GM23338 (cell line): ENCODE results near the gene PAMR1. TPM values are rescaled to one million over a fixed set of nuclear protein-coding genes. Genes with fewer than 3 reads are reported as not detected.

ENCODE experiments used
- CREB1 ChIP-seq: fragments of 250-450 bp; sonication (Bioruptor Pico); IDR thresholded peaks from 2 replicates; pipeline ENCODE4 v1.5.0; 2020; ENCODE audit warnings: low read depth, mild to moderate bottlenecking, moderate library complexity
- ETS1 ChIP-seq: IDR thresholded peaks from 2 replicates; pipeline ENCODE4 v1.6.1; 2016; ENCODE audit warnings: antibody characterized with exemption
- EZH2 ChIP-seq: fragments of 200-600 bp; sonication (generic); IDR thresholded peaks from one replicate; pipeline ENCODE4 v1.8.0; 2017; ENCODE audit warnings: antibody characterized with exemption, mild to moderate bottlenecking, low read depth; ENCODE audit not compliant: unreplicated experiment
- NANOG ChIP-seq: IDR thresholded peaks from 2 replicates; pipeline ENCODE4 v1.6.1; 2016; ENCODE audit warnings: antibody characterized with exemption, borderline replicate concordance
- REST ChIP-seq: IDR thresholded peaks from one replicate; pipeline ENCODE4 v1.6.1; 2018; ENCODE audit warnings: antibody characterized with exemption; ENCODE audit not compliant: unreplicated experiment
- STAT1 ChIP-seq: IDR thresholded peaks from one replicate; pipeline ENCODE4 v1.6.1; 2016; ENCODE audit warnings: antibody characterized with exemption; ENCODE audit not compliant: unreplicated experiment
- ZNF114 ChIP-seq: fragments of 250-450 bp; sonication (Bioruptor Pico); IDR thresholded peaks from 2 replicates; pipeline ENCODE4 v1.5.0; 2020; ENCODE audit warnings: mild to moderate bottlenecking, moderate library complexity
- ZNF331 ChIP-seq: fragments of 250-450 bp; sonication (Bioruptor Pico); IDR thresholded peaks from 2 replicates; pipeline ENCODE4 v1.5.0; 2020; ENCODE audit warnings: low read depth, mild to moderate bottlenecking, moderate library complexity
- ZNF462 ChIP-seq: fragments of 250-450 bp; sonication (Bioruptor Pico); IDR thresholded peaks from 2 replicates; pipeline ENCODE4 v1.5.0; 2020; ENCODE audit warnings: mild to moderate bottlenecking, moderate library complexity
- polyA plus RNA-seq: library from polyadenylated mRNA; unstranded; fragments of >200 nt; fragmentation: Nextera tagmentation; extraction: Ambion mirVana; gene quantifications from 2 replicates; pipeline ENCODE4 v1.2.1, GENCODE V29; 2016
- total RNA-seq: library from RNA; depleted of rRNA; stranded (reverse); fragments of >200 nt; shearing (Covaris generic); gene quantifications from 2 replicates; pipeline ENCODE4 v1.2.3, GENCODE V29; 2014

PAMR1 gene
- total and polyA plus RNA-seq, 2 experiments from 2014 or later = 1.6 to 3.1 TPM

GRCh38 chr11:35563484-35564244 lies 38.2 kb upstream of the PAMR1 start (continued):
- TF ChIP-seq ZNF462 (CRISPR knock-in tag) (no peak), STAT1 (no peak), ZNF331 (no peak), REST (no peak), NANOG (no peak), ZNF114 (CRISPR knock-in tag) (no peak), EZH2 (no peak), CREB1 (CRISPR knock-in tag) (no peak), ETS1 (no peak)
